GM10248 (cell line): ENCODE results near the gene SET.

Experiments
- CTCF ChIA-PET: fragments of 300-600 bp; sonication (Branson Sonifier 250); formaldehyde crosslinking; extraction: SDS; loops from one replicate; lab custom pipeline; 2021; ENCODE audit warnings: antibody characterized with exemption; lab: Yijun Ruan, JAX
- POLR2A ChIA-PET: fragments of 350-650 bp; sonication (Branson Sonifier 250); formaldehyde crosslinking; extraction: SDS; loops from one replicate; lab custom pipeline; 2020; ENCODE audit warnings: antibody characterized with exemption; lab: Yijun Ruan, JAX
- DNase-seq: peaks from one replicate; pipeline ENCODE4 v3.0.0; 2012; ENCODE audit errors: extremely low spot score
- CTCF ChIP-seq: IDR thresholded peaks from 2 replicates; pipeline ENCODE4 v1.5.1; 2012; ENCODE audit warnings: mild to moderate bottlenecking, low read depth; ENCODE audit errors: extremely low read depth, missing control alignments, control extremely low read depth

SET gene

GRCh38 chr9:128703616-128704355 is 14.8 kb downstream of the SET start:
- ChIA-PET CTCF (interaction anchor here (0.6 to 0.8 kb wide), 2 partner anchors 10 to 12 kb away, joined by 3 read pairs; no protein-coding TSS in a partner anchor), POLR2A (no interaction called here)
- no peak for DNase-seq
- no peak for TF ChIP-seq CTCF

DNA sequence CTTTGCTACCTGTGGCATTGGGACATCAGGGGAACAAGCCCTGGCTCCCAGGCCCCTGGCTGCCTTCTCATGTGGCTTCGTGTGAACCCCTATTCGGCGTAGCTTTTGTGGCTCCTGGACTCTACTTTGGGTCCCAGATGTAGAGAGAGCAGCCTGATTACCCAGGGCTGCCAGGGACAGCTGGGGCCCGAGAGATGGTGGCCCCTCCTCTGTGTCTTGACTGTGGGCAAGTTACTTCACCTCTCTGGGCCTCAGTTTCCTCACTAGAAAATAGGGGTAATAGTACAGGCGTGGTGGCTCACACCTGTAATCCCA is 15.3 kb downstream of the SET start:
- no peak for TF ChIP-seq CTCF
- CTCF ChIA-PET: interaction anchor here (0.8 kb wide), 1 partner anchor 10 kb away, joined by 3 read pairs; no protein-coding TSS in a partner anchor
- DNase-seq: no peak
- POLR2A ChIA-PET: no interaction called here

- no peak for TF ChIP-seq CTCF
- POLR2A ChIA-PET: interaction anchor here (0.8 to 1.5 kb wide), 3 partner anchors 9 to 113 kb away, joined by 3 to 4 read pairs (median 4); partner anchors contain the start of gene ENDOG
- CTCF ChIA-PET: interaction anchor here (1.0 kb wide), 1 partner anchor 15 kb away, joined by 3 read pairs; no protein-coding TSS in a partner anchor
- no peak for DNase-seq
Observed at GRCh38 chr9:128705051-128705965, 16.3 kb downstream of the SET start.

DNA sequence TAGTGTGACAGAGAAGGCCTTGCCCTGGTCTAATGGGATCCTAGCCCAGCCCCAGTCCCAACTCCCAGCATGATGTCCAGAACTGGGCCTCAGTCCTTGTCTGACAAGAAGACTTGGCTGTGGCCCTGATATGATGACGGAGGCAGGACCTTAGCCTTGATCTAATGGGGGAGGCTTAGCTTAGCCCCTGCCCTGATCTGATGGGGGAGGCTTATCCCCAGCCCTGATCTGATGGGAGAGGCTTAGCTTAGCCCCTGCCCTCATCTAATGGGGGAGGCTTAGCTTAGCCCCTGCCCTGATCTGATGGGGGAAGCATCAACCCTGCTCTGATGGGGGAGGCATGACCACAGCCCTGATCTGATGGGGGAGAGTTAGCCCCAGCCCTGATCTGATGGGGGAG is 17.0 kb downstream of the SET start:
- no peak for TF ChIP-seq CTCF
- no peak for DNase-seq
- ChIA-PET POLR2A (interaction anchor here (0.6 to 1.5 kb wide), 5 partner anchors 9 to 154 kb away, joined by 3 to 4 read pairs (median 4); partner anchors contain the start of genes ENDOG and SPTAN1), CTCF (interaction anchor here (1.0 to 1.4 kb wide), 3 partner anchors 10 to 222 kb away, joined by 3 to 4 read pairs (median 4); no protein-coding TSS in a partner anchor)

GRCh38 chr9:128706671-128707381 is 17.8 kb downstream of the SET start:
- TF ChIP-seq CTCF: no peak
- ChIA-PET POLR2A (interaction anchor here (0.6 to 1.5 kb wide), 5 partner anchors 10 to 154 kb away, joined by 3 to 4 read pairs (median 3); partner anchors contain the start of genes ENDOG and SPTAN1), CTCF (interaction anchor here (0.7 to 1.4 kb wide), 3 partner anchors 11 to 221 kb away, joined by 3 to 4 read pairs (median 4); no protein-coding TSS in a partner anchor)
- DNase-seq: no peak

DNA sequence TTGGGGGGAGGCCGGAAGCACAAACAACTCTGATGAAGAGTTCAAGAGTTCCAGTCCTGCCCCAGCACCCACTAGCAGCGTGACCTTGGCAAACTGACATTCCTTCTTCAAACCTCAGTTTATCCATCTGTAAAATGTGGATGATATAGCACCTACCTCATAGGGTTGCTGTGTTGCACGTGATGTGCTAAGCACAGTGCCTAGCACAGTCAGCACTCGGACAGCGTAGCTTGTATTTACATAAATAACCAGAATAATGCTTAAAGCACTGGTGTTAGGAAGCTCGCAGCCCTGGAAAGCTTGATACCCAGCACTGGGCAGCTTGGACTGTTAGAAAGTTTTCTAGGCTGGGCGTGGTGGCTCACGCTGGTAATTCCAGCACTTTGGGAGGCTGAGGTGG is 18.4 kb downstream of the SET start:
- ChIA-PET POLR2A (interaction anchor here (0.9 kb wide), 1 partner anchor 111 kb away, joined by 3 read pairs; the partner anchor contains the start of gene ENDOG), CTCF (interaction anchor here (0.6 to 1.4 kb wide), 3 partner anchors 12 to 169 kb away, joined by 3 to 4 read pairs (median 3); no protein-coding TSS in a partner anchor)
- no peak for TF ChIP-seq CTCF
- DNase-seq: no peak
